CD4-positive, CD25-positive, alpha-beta regulatory T cell (primary cell): ENCODE measurements around the gene ERI2. TPM values are rescaled to one million over a fixed set of nuclear protein-coding genes. Genes with fewer than 3 reads are reported as not detected.

Source experiments
- ATAC-seq, 2 donors: fragments of 150-1000 bp; cut with Tn5 transposase; one replicate each; pipeline ENCODE4 v1.10.0; 2021; ENCODE audit warnings: low read depth in 2 of 2, moderate number of reproducible peaks in 2 of 2, moderate library complexity in 1 of 2
- DNase-seq, 3 donors: peaks; one replicate each; pipeline versions ENCODE4 v3.0.0 to v3.0.0-alpha.2; 2012 to 2022; ENCODE audit warnings: mixed read lengths in 1 of 3
- H3K27ac ChIP-seq: one replicate; pipeline ENCODE4 v1.7.0; 2013; ENCODE audit warnings: mild to moderate bottlenecking, low read length; ENCODE audit not compliant: insufficient read depth, poor library complexity, severe bottlenecking
- H3K27me3 ChIP-seq: one replicate; pipeline ENCODE4 v1.7.0; 2013; ENCODE audit warnings: low read length; ENCODE audit not compliant: control insufficient read depth, insufficient read depth
- H3K36me3 ChIP-seq: one replicate; pipeline ENCODE4 v1.7.0; 2013; ENCODE audit warnings: mild to moderate bottlenecking, low read length, moderate library complexity; ENCODE audit not compliant: control insufficient read depth, insufficient read depth
- H3K4me1 ChIP-seq: 2 replicates; pipeline ENCODE4 v1.7.0; 2013; ENCODE audit warnings: mild to moderate bottlenecking, low read length; ENCODE audit not compliant: insufficient read depth, control insufficient read depth, poor library complexity, severe bottlenecking
- H3K4me3 ChIP-seq: one replicate; pipeline ENCODE4 v1.7.0; 2013; ENCODE audit warnings: low read depth, mild to moderate bottlenecking, low read length, moderate library complexity
- H3K9me3 ChIP-seq, 2 experiments: 1 replicate in 1 of 2; 2 replicates in 1 of 2; pipeline ENCODE4 v1.7.0; 2013; ENCODE audit warnings: low read length in 2 of 2, mild to moderate bottlenecking in 1 of 2, moderate library complexity in 1 of 2; ENCODE audit not compliant: control insufficient read depth in 2 of 2
- H3K27ac Mint-ChIP-seq, 3 donors: one replicate each; pipeline ENCODE4 v1.8.0; 2020 to 2022; ENCODE audit warnings: mild to moderate bottlenecking in 3 of 3, mixed read lengths in 3 of 3, moderate library complexity in 2 of 3
- H3K27me3 Mint-ChIP-seq: one replicate; pipeline ENCODE4 v1.8.0; 2022; ENCODE audit warnings: mild to moderate bottlenecking, mixed read lengths
- H3K36me3 Mint-ChIP-seq: one replicate; pipeline ENCODE4 v1.8.0; 2020; ENCODE audit warnings: mixed read lengths
- H3K4me1 Mint-ChIP-seq, 4 donors: one replicate each; pipeline ENCODE4 v1.8.0; 2020 to 2022; ENCODE audit warnings: mixed read lengths in 4 of 4, mild to moderate bottlenecking in 1 of 4
- H3K4me3 Mint-ChIP-seq, 4 donors: one replicate each; pipeline ENCODE4 v1.8.0; 2020 to 2022; ENCODE audit warnings: mild to moderate bottlenecking in 4 of 4, mixed read lengths in 4 of 4, moderate library complexity in 3 of 4
- H3K9me3 Mint-ChIP-seq, 7 donors: one replicate each; pipeline ENCODE4 v1.8.0; 2020 to 2022; ENCODE audit warnings: mixed read lengths in 7 of 7, mild to moderate bottlenecking in 3 of 7, moderate library complexity in 2 of 7
- polyA plus RNA-seq, 4 donors: library from polyadenylated mRNA; unstranded; fragments of 300-500 nt; fragmentation: Illumina TruSeq; gene quantifications; one replicate each; pipeline ENCODE4 v1.2.3, GENCODE V29; 2021
- total RNA-seq: library from RNA; stranded (reverse); gene quantifications from one replicate; pipeline ENCODE4 v1.2.3, GENCODE V29; 2022

The ERI2 gene, protein sequence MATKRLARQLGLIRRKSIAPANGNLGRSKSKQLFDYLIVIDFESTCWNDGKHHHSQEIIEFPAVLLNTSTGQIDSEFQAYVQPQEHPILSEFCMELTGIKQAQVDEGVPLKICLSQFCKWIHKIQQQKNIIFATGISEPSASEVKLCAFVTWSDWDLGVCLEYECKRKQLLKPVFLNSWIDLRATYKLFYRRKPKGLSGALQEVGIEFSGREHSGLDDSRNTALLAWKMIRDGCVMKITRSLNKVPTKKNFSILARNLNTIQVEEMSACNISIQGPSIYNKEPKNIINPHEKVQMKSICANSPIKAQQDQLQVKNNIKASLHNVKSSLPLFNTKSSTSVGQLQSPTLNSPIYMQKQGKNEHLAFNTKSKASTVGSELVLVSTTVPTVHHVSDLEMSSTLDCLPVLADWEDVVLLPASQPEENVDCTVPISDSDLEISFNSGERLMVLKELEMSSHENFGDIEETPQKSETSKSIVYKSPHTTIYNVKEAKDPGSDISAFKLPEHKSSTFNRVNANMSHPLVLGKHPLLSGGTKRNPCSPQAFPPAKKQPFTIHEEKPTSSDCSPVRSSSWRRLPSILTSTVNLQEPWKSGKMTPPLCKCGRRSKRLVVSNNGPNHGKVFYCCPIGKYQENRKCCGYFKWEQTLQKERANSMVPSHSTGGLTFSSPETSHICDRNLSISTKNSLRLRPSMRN
- total RNA-seq, result 2.0 TPM
- 1 to 10 TPM; 2.8 to 4.9 (median 3.6) TPM for polyA plus RNA-seq

DNA sequence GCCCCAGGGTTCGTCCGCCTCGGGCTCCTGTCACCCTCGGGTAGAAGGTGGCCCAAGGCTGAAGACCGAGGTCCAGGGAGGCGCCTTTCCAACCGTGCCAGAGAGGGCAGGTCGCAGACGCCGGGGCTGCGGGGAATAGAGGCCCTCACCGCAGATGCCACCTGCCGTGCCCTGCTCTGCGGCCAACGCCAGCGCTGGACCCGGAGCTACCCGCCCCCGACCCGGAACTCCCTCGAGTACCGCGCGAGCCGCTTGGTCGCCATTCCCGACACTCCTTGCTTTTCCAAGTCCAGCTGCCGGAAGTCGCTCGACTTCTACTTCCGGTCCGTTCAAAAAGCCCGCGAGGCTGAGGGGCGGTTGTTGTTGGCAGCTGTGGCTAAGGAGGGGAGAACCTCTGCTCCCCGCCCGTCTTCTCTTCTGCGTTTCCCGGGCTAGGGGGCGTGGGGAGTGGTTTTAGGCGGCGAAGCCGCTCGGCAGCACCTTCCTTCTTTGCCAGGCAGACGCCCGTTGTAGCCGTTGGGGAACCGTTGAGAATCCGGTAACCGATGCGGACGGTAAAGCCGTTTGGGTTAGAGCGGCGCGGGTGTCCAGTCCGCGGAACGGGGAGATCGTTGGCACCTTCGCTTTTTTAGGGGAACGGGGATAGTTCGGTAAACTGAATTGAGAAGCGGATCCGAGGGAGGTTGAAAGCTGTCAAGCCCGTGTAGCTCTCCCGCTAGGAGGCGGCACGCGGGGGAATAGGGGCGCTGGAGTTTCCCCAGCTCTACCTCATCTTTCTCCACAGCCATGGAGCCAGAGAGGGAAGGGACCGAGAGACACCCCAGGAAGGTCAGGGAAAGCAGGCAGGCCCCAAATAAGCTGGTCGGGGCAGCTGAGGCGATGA is at the start of gene ERI2, which contains the start of gene REXO5:
ERI2 (minus strand) TSS at position 305 of the 883 bp plus-strand sequence; CDS start at position 263, 42 bp downstream.
REXO5 (plus strand) TSS at position 360 of the 883 bp plus-strand sequence; CDS start at position 787, 427 bp downstream.
- peaks cover 17% of the 10 kb centered on the region for H3K4me1 ChIP-seq
- H3K4me3 ChIP-seq, result peak within 1 kb of the TSS; percentile 81
- no peaks in the 10 kb centered on the region for H3K36me3 ChIP-seq
- Mint-ChIP-seq H3K4me1 (peaks cover 6 to 27% (median 20%) of the 10 kb centered on the region in 4 donors), H3K9me3 (peaks cover 0 to 2% (median 0%) of the 10 kb centered on the region in 7 donors), H3K4me3 (peak within 1 kb of the TSS; percentile 95 to 99 (median 99)), H3K27me3 (no peaks in the 10 kb centered on the region), H3K36me3 (no peaks in the 10 kb centered on the region), H3K27ac (peak within 1 kb of the TSS; percentile 93 to 97 (median 95))
- DNase-seq, result peak; percentile 69 to 87 (median 72)
- ATAC-seq, result peak; percentile 74 to 82
- H3K27ac ChIP-seq, result peak within 1 kb of the TSS; percentile 83
- no peaks in the 10 kb centered on the region for H3K9me3 ChIP-seq
- H3K27me3 ChIP-seq, result no peaks in the 10 kb centered on the region

DNA sequence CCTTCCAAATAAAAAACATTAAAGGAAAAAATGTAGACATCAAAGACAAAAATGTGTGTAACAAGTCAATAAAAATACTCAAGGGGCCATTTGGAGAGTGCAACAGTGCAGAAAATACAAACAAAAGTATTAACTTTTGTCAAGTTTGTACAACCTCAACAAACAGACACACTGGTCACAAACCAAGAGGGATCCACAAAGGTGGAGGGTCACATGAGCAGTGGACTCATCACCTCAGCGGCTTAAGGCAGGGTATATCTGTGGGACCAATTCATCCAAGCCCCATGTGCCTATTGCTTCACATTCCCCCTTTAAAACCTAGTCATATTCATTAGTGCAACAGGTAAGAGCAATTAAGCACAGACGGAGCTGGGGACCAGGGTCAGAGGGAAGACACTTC is 48.7 kb upstream of the ERI2 start:
- no peak overlapping the region for H3K27ac ChIP-seq
- Mint-ChIP-seq H3K27ac (no peak overlapping the region), H3K9me3 (no peaks in the 10 kb centered on the region), H3K4me3 (no peak overlapping the region), H3K36me3 (peaks cover 28% of the 10 kb centered on the region), H3K27me3 (no peaks in the 10 kb centered on the region), H3K4me1 (peaks cover 0 to 5% (median under 1%) of the 10 kb centered on the region in 4 donors)
- peaks cover 4% of the 10 kb centered on the region for H3K36me3 ChIP-seq
- no peaks in the 10 kb centered on the region for H3K27me3 ChIP-seq
- DNase-seq (no peak), ATAC-seq (no peak)
- H3K9me3 ChIP-seq, result no peaks in the 10 kb centered on the region
- no peak overlapping the region for H3K4me3 ChIP-seq
- peaks cover 2% of the 10 kb centered on the region for H3K4me1 ChIP-seq

DNA sequence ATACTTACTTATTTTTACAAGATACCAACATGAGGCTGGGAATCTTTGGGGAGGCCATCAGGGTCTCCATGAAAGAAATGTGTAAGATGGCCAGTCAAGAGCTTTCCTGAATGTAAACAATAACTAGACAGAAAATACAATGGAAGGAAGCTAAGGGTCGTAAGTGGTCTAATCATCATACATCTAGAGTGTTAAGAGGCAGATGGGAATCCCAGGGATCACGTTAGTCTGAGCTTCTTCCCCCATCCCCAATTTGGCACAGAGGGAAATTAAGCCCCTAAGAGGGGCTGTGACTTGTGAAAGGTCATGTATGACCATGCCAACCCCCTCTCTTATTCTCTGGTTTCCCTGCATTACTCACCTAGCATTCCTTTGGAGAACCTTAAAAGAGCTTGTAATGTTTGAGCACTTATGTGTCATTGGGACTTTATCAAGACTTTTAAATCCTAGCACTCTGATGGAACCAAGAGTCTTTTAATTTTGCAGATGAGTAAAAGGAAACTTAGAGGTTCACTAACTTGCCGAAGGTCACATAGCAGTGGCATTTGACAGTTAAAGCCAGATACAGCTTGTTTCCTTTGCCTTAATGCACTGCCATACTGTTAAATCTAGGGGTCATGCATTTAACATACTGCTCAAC is 47.8 kb upstream of the ERI2 start:
- no peaks in the 10 kb centered on the region for H3K27me3 Mint-ChIP-seq
- no peak overlapping the region for H3K27ac Mint-ChIP-seq
- no peaks in the 10 kb centered on the region for H3K9me3 Mint-ChIP-seq

DNA sequence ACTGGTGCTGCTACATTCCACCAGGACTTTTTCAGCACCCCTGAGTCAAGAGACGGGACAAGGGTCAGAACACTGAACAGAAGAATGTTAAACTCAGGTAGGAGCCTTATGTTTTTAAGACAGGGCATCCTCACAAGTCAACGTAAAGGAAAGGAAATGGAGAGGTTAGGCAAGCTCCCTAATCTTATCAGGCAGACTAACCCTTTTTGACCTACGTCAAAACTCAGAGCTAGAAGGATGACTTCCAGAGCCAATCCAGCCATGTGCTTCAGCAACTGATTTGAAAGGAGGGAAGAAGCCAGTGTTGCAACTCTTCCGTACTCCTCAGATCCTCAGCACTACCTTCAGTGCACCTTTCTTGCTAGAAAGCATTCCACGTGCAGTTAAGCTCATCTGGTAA is 46.9 kb upstream of the ERI2 start:
- peak overlapping the region in 1 of 3 donors; percentile 62 for H3K27ac Mint-ChIP-seq
- no peaks in the 10 kb centered on the region for H3K9me3 Mint-ChIP-seq

More for the DNA sequence above, 47.8 kb upstream of the ERI2 start:
- no peak overlapping the region for H3K27ac ChIP-seq
- H3K4me3 Mint-ChIP-seq, result no peak overlapping the region
- no peaks in the 10 kb centered on the region for H3K9me3 ChIP-seq
- H3K4me1 ChIP-seq, result peaks cover 4% of the 10 kb centered on the region
- peaks cover 21% of the 10 kb centered on the region for H3K36me3 Mint-ChIP-seq
- DNase-seq (no peak), ATAC-seq (no peak)
- no peaks in the 10 kb centered on the region for H3K27me3 ChIP-seq
- H3K4me3 ChIP-seq, result no peak overlapping the region
- H3K36me3 ChIP-seq, result no peaks in the 10 kb centered on the region
- H3K4me1 Mint-ChIP-seq, result peaks cover 0 to 4% (median 2%) of the 10 kb centered on the region in 4 donors

DNA sequence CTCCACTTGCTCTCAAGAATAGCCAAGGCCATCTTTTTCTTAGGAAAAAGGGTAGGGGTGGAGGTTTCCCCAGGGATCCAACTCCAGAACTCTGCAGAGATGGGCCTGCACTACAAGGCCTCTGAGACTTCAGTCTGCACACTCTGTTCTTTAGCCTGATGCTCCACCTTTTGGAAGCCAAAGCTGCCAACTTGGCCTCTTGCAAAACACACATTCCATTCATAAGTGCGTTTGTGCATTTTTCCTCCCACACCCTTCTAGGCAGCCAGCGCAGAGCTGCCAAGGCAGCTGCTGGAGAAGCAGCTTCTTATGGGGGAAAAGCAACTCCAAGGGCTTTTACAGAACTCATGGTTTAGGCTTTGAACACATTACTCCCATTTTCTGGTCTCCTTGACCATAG is 45.3 kb upstream of the ERI2 start:
- Mint-ChIP-seq H3K4me1 (peaks cover 0 to 4% (median 2%) of the 10 kb centered on the region in 4 donors), H3K27me3 (no peaks in the 10 kb centered on the region), H3K9me3 (no peaks in the 10 kb centered on the region), H3K36me3 (peaks cover 12% of the 10 kb centered on the region), H3K27ac (no peak overlapping the region), H3K4me3 (no peak overlapping the region)
- Histone ChIP-seq H3K4me1 (peaks cover 4% of the 10 kb centered on the region), H3K27ac (no peak overlapping the region), H3K9me3 (no peaks in the 10 kb centered on the region), H3K27me3 (no peaks in the 10 kb centered on the region), H3K36me3 (no peaks in the 10 kb centered on the region), H3K4me3 (no peak overlapping the region)
- ATAC-seq, result no peak
- no peak for DNase-seq

More for the DNA sequence above, 46.9 kb upstream of the ERI2 start:
- Mint-ChIP-seq H3K4me3 (no peak overlapping the region), H3K4me1 (peaks cover 0 to 4% (median 2%) of the 10 kb centered on the region in 4 donors), H3K27me3 (no peaks in the 10 kb centered on the region), H3K36me3 (peaks cover 18% of the 10 kb centered on the region)
- Histone ChIP-seq H3K27ac (no peak overlapping the region), H3K27me3 (no peaks in the 10 kb centered on the region), H3K4me1 (peaks cover 4% of the 10 kb centered on the region), H3K36me3 (no peaks in the 10 kb centered on the region), H3K4me3 (no peak overlapping the region), H3K9me3 (no peaks in the 10 kb centered on the region)
- no peak for ATAC-seq
- DNase-seq, result no peak

DNA sequence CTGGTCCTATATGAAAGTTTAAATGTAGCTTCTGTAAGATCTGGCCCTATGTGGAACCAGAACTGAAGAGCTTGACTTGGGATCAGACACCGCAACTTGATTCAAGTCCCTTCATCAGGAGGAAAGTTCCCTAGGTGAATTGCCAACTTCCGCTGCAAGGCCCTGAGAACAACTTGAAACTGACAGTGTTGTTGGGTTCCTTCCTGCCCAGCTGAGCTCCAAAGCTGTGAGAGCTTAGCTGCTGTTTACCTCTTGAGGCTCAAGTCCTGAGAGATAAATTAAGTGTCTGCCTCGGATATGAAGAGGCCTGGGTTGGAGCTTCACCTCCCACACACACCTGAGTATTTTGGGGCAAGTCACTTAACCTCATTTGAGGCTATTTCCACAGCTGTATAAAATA is 44.7 kb upstream of the ERI2 start:
- Mint-ChIP-seq H3K27ac (no peak overlapping the region), H3K36me3 (peaks cover 9% of the 10 kb centered on the region)
- H3K27ac ChIP-seq, result no peak overlapping the region

More for the DNA sequence above, 44.7 kb upstream of the ERI2 start:
- no peaks in the 10 kb centered on the region for H3K9me3 Mint-ChIP-seq
- H3K4me3 ChIP-seq, result no peak overlapping the region
- no peak overlapping the region for H3K4me3 Mint-ChIP-seq
- DNase-seq, result no peak
- no peak for ATAC-seq
- H3K27me3 Mint-ChIP-seq, result no peaks in the 10 kb centered on the region
- no peaks in the 10 kb centered on the region for H3K9me3 ChIP-seq
- no peaks in the 10 kb centered on the region for H3K27me3 ChIP-seq
- H3K4me1 ChIP-seq, result peaks cover 4% of the 10 kb centered on the region
- H3K36me3 ChIP-seq, result no peaks in the 10 kb centered on the region
- H3K4me1 Mint-ChIP-seq, result peaks cover 0 to 4% (median 2%) of the 10 kb centered on the region in 4 donors
